ENCODE results near the gene CD55.

DNA sequence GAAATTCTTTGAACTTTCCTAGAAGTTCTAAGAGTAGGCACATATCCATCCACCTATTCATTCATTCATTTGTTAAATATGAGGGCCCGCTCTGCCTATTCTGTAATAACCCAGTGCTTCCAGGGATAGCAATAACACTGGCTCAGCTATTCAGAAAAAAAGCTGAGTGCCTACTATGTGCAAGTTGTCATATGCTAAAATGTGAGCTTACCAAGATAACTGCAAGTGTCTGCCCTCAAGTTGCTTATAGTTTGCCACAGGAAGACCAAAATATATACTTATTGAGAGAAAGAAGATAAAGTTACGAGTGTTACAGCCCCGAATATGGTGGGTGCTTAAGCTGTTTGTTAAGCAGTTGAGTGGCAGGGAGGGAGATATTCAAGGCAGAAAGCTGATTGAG lies 39.6 kb downstream of the CD55 start:
- TF ChIP-seq, protein P1, sequence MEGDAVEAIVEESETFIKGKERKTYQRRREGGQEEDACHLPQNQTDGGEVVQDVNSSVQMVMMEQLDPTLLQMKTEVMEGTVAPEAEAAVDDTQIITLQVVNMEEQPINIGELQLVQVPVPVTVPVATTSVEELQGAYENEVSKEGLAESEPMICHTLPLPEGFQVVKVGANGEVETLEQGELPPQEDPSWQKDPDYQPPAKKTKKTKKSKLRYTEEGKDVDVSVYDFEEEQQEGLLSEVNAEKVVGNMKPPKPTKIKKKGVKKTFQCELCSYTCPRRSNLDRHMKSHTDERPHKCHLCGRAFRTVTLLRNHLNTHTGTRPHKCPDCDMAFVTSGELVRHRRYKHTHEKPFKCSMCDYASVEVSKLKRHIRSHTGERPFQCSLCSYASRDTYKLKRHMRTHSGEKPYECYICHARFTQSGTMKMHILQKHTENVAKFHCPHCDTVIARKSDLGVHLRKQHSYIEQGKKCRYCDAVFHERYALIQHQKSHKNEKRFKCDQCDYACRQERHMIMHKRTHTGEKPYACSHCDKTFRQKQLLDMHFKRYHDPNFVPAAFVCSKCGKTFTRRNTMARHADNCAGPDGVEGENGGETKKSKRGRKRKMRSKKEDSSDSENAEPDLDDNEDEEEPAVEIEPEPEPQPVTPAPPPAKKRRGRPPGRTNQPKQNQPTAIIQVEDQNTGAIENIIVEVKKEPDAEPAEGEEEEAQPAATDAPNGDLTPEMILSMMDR (IDR thresholded peaks at IDR 0.05; ENCODE audit: low read length): no peak
- TF ChIP-seq EZH2 (optimal IDR thresholded peaks at IDR 0.05; ENCODE audit: low read depth, low read length): no peak
